M059J (cell line): ENCODE measurements around the gene MRPL1. TPM values are rescaled to one million over a fixed set of nuclear protein-coding genes. Genes with fewer than 3 reads are reported as not detected.
"Not testable (repeated sequence)": the region's sequence is repeated elsewhere in the genome, so short reads cannot be mapped to it uniquely, and the experiment has no call there.

Source experiments
- DNase-seq: peaks from one replicate; pipeline ENCODE4 v3.0.0-alpha.2; 2012; ENCODE audit warnings: low read depth
- total RNA-seq: library from RNA; depleted of rRNA; stranded (reverse); fragments of >200 nt; shearing (Covaris generic); gene quantifications from 2 replicates; pipeline ENCODE4 v1.2.3, GENCODE V29; 2014; rRNA removed

MRPL1 gene
- total RNA-seq, 1 experiment from 2014 or later = 23.0 TPM

- not testable (repeated sequence) for DNase-seq
These were observed 120.4 kb downstream of the MRPL1 start for GRCh38 chr4:77982900-77983540.

GRCh38 chr4:77983612-77984311, 121.1 kb downstream of the MRPL1 start:
- DNase-seq = not testable (repeated sequence)

GRCh38 chr4:77989968-77990367, 127.3 kb downstream of the MRPL1 start:
- DNase-seq = no peak

- no peak for DNase-seq
These were observed 127.8 kb downstream of the MRPL1 start for GRCh38 chr4:77990456-77990855.

GRCh38 chr4:77990904-77991358, 128.3 kb downstream of the MRPL1 start:
- no peak for DNase-seq

- DNase-seq = no peak
These were observed 130.0 kb downstream of the MRPL1 start for GRCh38 chr4:77992581-77992980.

GRCh38 chr4:77994194-77994721, 131.6 kb downstream of the MRPL1 start:
- DNase-seq = peak; percentile 29

- no peak for DNase-seq
These were observed 133.4 kb downstream of the MRPL1 start for GRCh38 chr4:77996076-77996475.

- no peak for DNase-seq
These were observed 138.9 kb downstream of the MRPL1 start for GRCh38 chr4:78001531-78001930.

GRCh38 chr4:78002260-78002659, 139.6 kb downstream of the MRPL1 start:
- no peak for DNase-seq

Other genes starting within 250 kb of the MRPL1 start
- gene CNOT6L, start 43.5 kb upstream of the MRPL1 start, total RNA-seq = 5.8 and 8.1 TPM in 2 replicates
- gene FRAS1, start 194.5 kb downstream of the MRPL1 start, total RNA-seq = 0.02 TPM in 1 of 2 replicates, not detected in the other